Measurements from ENCODE around the gene UBE2E3.
"Not testable (repeated sequence)": the region's sequence is repeated elsewhere in the genome, so short reads cannot be mapped to it uniquely, and the experiment has no call there.

UBE2E3 gene

GRCh38 chr2:181037922-181038321 is 57.5 kb downstream of the UBE2E3 start:
- no peak for DNase-seq

- DNase-seq, result no peak
These were observed 58.4 kb downstream of the UBE2E3 start for GRCh38 chr2:181038796-181039195.

GRCh38 chr2:181040839-181041238 is 60.4 kb downstream of the UBE2E3 start:
- DNase-seq, result not testable (repeated sequence)

- no peak for DNase-seq
These were observed 61.3 kb downstream of the UBE2E3 start for GRCh38 chr2:181041661-181042060.

GRCh38 chr2:181042706-181043105 is 62.3 kb downstream of the UBE2E3 start:
- no peak for DNase-seq

- DNase-seq, result no peak
These were observed 66.4 kb downstream of the UBE2E3 start for GRCh38 chr2:181046833-181047232.

GRCh38 chr2:181047829-181048228 is 67.4 kb downstream of the UBE2E3 start:
- no peak for DNase-seq

GRCh38 chr2:181051861-181052522 is 71.6 kb downstream of the UBE2E3 start:
- no peak for DNase-seq

GRCh38 chr2:181052523-181052891 is 72.1 kb downstream of the UBE2E3 start:
- DNase-seq, result no peak

- DNase-seq, result no peak
These were observed 73.9 kb downstream of the UBE2E3 start for GRCh38 chr2:181054256-181054655.

- no peak for DNase-seq
These were observed 74.4 kb downstream of the UBE2E3 start for GRCh38 chr2:181054843-181055242.

GRCh38 chr2:181058378-181059269 is 78.2 kb downstream of the UBE2E3 start:
- no peak for DNase-seq

- no peak for DNase-seq
These were observed 83.3 kb downstream of the UBE2E3 start for GRCh38 chr2:181063696-181064095.

- no peak for DNase-seq
These were observed 85.1 kb downstream of the UBE2E3 start for GRCh38 chr2:181065458-181065857.

GRCh38 chr2:181066333-181066732 is 85.9 kb downstream of the UBE2E3 start:
- no peak for DNase-seq

- DNase-seq, result no peak
These were observed 89.9 kb downstream of the UBE2E3 start for GRCh38 chr2:181070119-181070835.

GRCh38 chr2:181070836-181071200 is 90.4 kb downstream of the UBE2E3 start:
- DNase-seq, result no peak

- no peak for DNase-seq
These were observed 92.3 kb downstream of the UBE2E3 start for GRCh38 chr2:181072486-181073235.

GRCh38 chr2:181073896-181074295 is 93.5 kb downstream of the UBE2E3 start:
- DNase-seq, result no peak

GRCh38 chr2:181074457-181074856 is 94.1 kb downstream of the UBE2E3 start:
- DNase-seq, result no peak

GRCh38 chr2:181076658-181077057 is 96.3 kb downstream of the UBE2E3 start:
- DNase-seq, result no peak

- DNase-seq, result peak; percentile 19
These were observed 96.8 kb downstream of the UBE2E3 start for GRCh38 chr2:181077128-181077709.

- DNase-seq, result no peak
These were observed 102.7 kb downstream of the UBE2E3 start for GRCh38 chr2:181083140-181083539.

Measured in NCI-H1436 treated with DMSO at 0.1 percent for 48 hours (cell line).